ENCODE data around the gene IMPDH2.

The IMPDH2 gene

GRCh38 chr3:48980295-48980694, 48.9 kb downstream of the IMPDH2 start:
- no peak for DNase-seq (ENCODE audit: low read depth)

- no peak for DNase-seq (ENCODE audit: low read depth)
Measured at GRCh38 chr3:48979451-48979850, 49.7 kb downstream of the IMPDH2 start.

Measured in HS-5 (cell line).